HCT116 (cell line): ENCODE measurements around the gene ATXN7L3B. TPM values are rescaled to one million over a fixed set of nuclear protein-coding genes. Genes with fewer than 3 reads are reported as not detected.

Source experiments
- ATAC-seq: fragments of 200-7000 bp; cut with Tn5 transposase; 2 replicates; pipeline ENCODE4 v1.9.1; 2020; ENCODE audit warnings: mild to moderate bottlenecking, moderate library complexity
- BruUV-seq: library from RNA; stranded (reverse); fragments of 400-500 nt; replicated peaks from 2 replicates; lab custom pipeline; 2021; lab: Mats Ljungman, UMichigan
- CTCF ChIA-PET: fragments of 300-600 bp; sonication (Branson Sonifier 250); formaldehyde crosslinking; loops from one replicate; lab custom pipeline; 2021; ENCODE audit warnings: antibody characterized with exemption; lab: Charles Lee
- POLR2A ChIA-PET: fragments of 300-600, 350-600 bp; sonication (Branson Sonifier 250); formaldehyde crosslinking; loops from one replicate; lab custom pipeline; 2021; ENCODE audit warnings: antibody characterized with exemption; lab: Charles Lee
- RAD21 ChIA-PET, 2 experiments: fragments of 300-600 bp; sonication (Branson Sonifier 250); formaldehyde crosslinking; loops; one replicate each; lab custom pipeline; 2023; ENCODE audit warnings: low total read pairs in 2 of 2; ENCODE audit not compliant: uncharacterized antibody in 2 of 2, unreplicated experiment in 2 of 2, low non-redundant PET in 1 of 2; lab: Charles Lee
- DNase-seq: peaks from one replicate; pipeline ENCODE4 v3.0.0-alpha.2; 2010; ENCODE audit warnings: low read depth, low spot score
- H2AFZ ChIP-seq: fragments of 200-600 bp; shearing (Covaris generic), sonication (generic); 2 replicates; pipeline ENCODE4 v1.6.1; 2017; ENCODE audit warnings: low read depth, mixed run types, mixed read lengths, antibody characterized with exemption, low read length; ENCODE audit not compliant: poor library complexity, severe bottlenecking
- H3K27ac ChIP-seq: 2 replicates; pipeline ENCODE4 v1.5.1; 2012; ENCODE audit warnings: low read depth, low read length
- H3K27me3 ChIP-seq: fragments of 200-600 bp; sonication (generic); 2 replicates; pipeline ENCODE4 v1.6.1; 2016; ENCODE audit warnings: mixed run types, low read length, mixed read lengths; ENCODE audit not compliant: insufficient read depth
- H3K36me3 ChIP-seq, 2 experiments: fragments of 200-500 bp in 1 of 2; fragments of 200-600 bp in 1 of 2; sonication (Bioruptor generic) in 1 of 2; sonication (generic) in 1 of 2; 2 replicates each; pipeline versions ENCODE4 v1.5.1 to v1.6.1; 2014 to 2016; ENCODE audit warnings: low read length in 2 of 2, inconsistent platforms in 1 of 2, mixed read lengths in 1 of 2, mixed run types in 1 of 2; ENCODE audit not compliant: insufficient read depth in 2 of 2, control insufficient read depth in 1 of 2
- H3K4me1 ChIP-seq, 2 experiments: fragments of 200-600 bp in 1 of 2; sonication (generic) in 1 of 2; 2 replicates each; pipeline versions ENCODE4 v1.5.1 to v1.6.1; 2012 to 2017; ENCODE audit warnings: low read length in 2 of 2, inconsistent platforms in 1 of 2, mild to moderate bottlenecking in 1 of 2, mixed read lengths in 1 of 2, mixed run types in 1 of 2, moderate library complexity in 1 of 2; ENCODE audit not compliant: insufficient read depth in 2 of 2, control insufficient read depth in 1 of 2
- H3K4me2 ChIP-seq: fragments of 200-600 bp; sonication (generic); 2 replicates; pipeline ENCODE4 v1.6.1; 2017; ENCODE audit warnings: mixed run types, low read length, mixed read lengths
- H3K4me3 ChIP-seq, 2 experiments: fragments of 200-600 bp in 1 of 2; sonication (generic) in 1 of 2; replicated peaks in 1 of 2; 2 replicates each; pipeline ENCODE4 v1.5.1; 2011 to 2016; ENCODE audit warnings: low read length in 2 of 2, control low read depth in 1 of 2, low read depth in 1 of 2, mild to moderate bottlenecking in 1 of 2, mixed read lengths in 1 of 2, mixed run types in 1 of 2
- H3K79me2 ChIP-seq: fragments of 200-600 bp; sonication (generic); 2 replicates; pipeline ENCODE4 v1.6.1; 2017; ENCODE audit warnings: mild to moderate bottlenecking, mixed run types, low read length, moderate library complexity, mixed read lengths; ENCODE audit not compliant: insufficient read depth
- H3K9ac ChIP-seq: fragments of 200-600 bp; sonication (generic); 2 replicates; pipeline ENCODE4 v1.6.1; 2016; ENCODE audit warnings: low read length, mixed read lengths
- H3K9me2 ChIP-seq: fragments of 200-600 bp; sonication (generic), shearing (Covaris generic); 2 replicates; pipeline ENCODE4 v1.6.1; 2017; ENCODE audit warnings: mixed run types, mild to moderate bottlenecking, moderate library complexity; ENCODE audit not compliant: insufficient read depth
- H3K9me3 ChIP-seq, 2 experiments: fragments of 200-500 bp in 1 of 2; fragments of 200-600 bp in 1 of 2; sonication (Bioruptor generic) in 1 of 2; sonication (generic) in 1 of 2; 2 replicates each; pipeline ENCODE4 v1.6.1; 2014 to 2017; ENCODE audit warnings: low read length in 2 of 2, mixed read lengths in 2 of 2, inconsistent platforms in 1 of 2, low read depth in 1 of 2, mild to moderate bottlenecking in 1 of 2, mixed run types in 1 of 2, moderate library complexity in 1 of 2; ENCODE audit not compliant: control insufficient read depth in 1 of 2, insufficient read depth in 1 of 2
- H4K20me1 ChIP-seq: fragments of 200-600 bp; sonication (generic), shearing (Covaris generic); 2 replicates; pipeline ENCODE4 v1.6.1; 2017; ENCODE audit warnings: mixed run types, mild to moderate bottlenecking, moderate library complexity; ENCODE audit not compliant: insufficient read depth
- ATF3 ChIP-seq: IDR thresholded peaks from 2 replicates; pipeline ENCODE4 v1.6.1; 2012
- EGR1 ChIP-seq: IDR thresholded peaks from 2 replicates; pipeline ENCODE4 v1.6.1; 2012; ENCODE audit warnings: low read depth
- ELF1 ChIP-seq: IDR thresholded peaks from 2 replicates; pipeline ENCODE4 v1.6.1; 2012; ENCODE audit warnings: low read depth, borderline replicate concordance
- EZH2 ChIP-seq: fragments of 200-600 bp; sonication (generic); IDR thresholded peaks from 2 replicates; pipeline ENCODE4 v1.6.1; 2017; ENCODE audit warnings: antibody characterized with exemption, mixed run types
- JUND ChIP-seq: IDR thresholded peaks from 2 replicates; pipeline ENCODE4 v1.6.1; 2012
- MAX ChIP-seq: IDR thresholded peaks from 2 replicates; pipeline ENCODE4 v1.6.1; 2012
- RAD21 ChIP-seq: IDR thresholded peaks from 2 replicates; pipeline ENCODE4 v1.6.1; 2012; ENCODE audit warnings: low read depth, mild to moderate bottlenecking
- REST ChIP-seq: IDR thresholded peaks from 2 replicates; pipeline ENCODE4 v1.6.1; 2012; ENCODE audit warnings: low read depth
- SP1 ChIP-seq: IDR thresholded peaks from 2 replicates; pipeline ENCODE4 v1.6.1; 2012; ENCODE audit warnings: low read depth
- SRF ChIP-seq: IDR thresholded peaks from 2 replicates; pipeline ENCODE4 v1.6.1; 2012; ENCODE audit warnings: low read depth
- TCF7L2 ChIP-seq: IDR thresholded peaks from 2 replicates; pipeline ENCODE4 v1.7.0; 2011; ENCODE audit warnings: borderline replicate concordance, inconsistent platforms; ENCODE audit not compliant: insufficient read depth, insufficient read length; ENCODE audit errors: extremely low read depth
- YY1 ChIP-seq: IDR thresholded peaks from 2 replicates; pipeline ENCODE4 v1.6.1; 2011; ENCODE audit warnings: low read length, low read depth, moderate library complexity, mild to moderate bottlenecking; ENCODE audit not compliant: insufficient replicate concordance; ENCODE audit errors: extremely low read depth
- ZBTB33 ChIP-seq: IDR thresholded peaks from 2 replicates; pipeline ENCODE4 v1.6.1; 2011; ENCODE audit warnings: mild to moderate bottlenecking, low read length, moderate library complexity; ENCODE audit not compliant: insufficient replicate concordance; ENCODE audit errors: extremely low read depth
- ZNF274 ChIP-seq: fragments of 200-500 bp; sonication (Bioruptor generic); IDR thresholded peaks from 2 replicates; pipeline ENCODE4 v1.6.1; 2014; ENCODE audit warnings: mild to moderate bottlenecking, low read depth, low read length, inconsistent platforms
- intact Hi-C: fragments of 100-400 bp; cut with micrococcal nuclease; formaldehyde crosslinking; loops from 2 replicates; pipeline ENCODE4 v1.10.0; 2022
- total RNA-seq: library from RNA; stranded (reverse); gene quantifications from one replicate; pipeline ENCODE4 v1.2.1, GENCODE V29; 2021; ENCODE audit not compliant: unreplicated experiment

The ATXN7L3B gene
- total RNA-seq, 1 experiment from 2014 or later, result 28.1 TPM

- TF ChIP-seq JUND (no peak), ZNF274 (no peak), SP1 (no peak)
- TF ChIP-seq, all 23 proteins: peak for 0
- Histone ChIP-seq H3K9me3 (no peaks in the 10 kb centered on the region), H2AFZ (no peak overlapping the region), H3K36me3 (no peaks in the 10 kb centered on the region), H3K4me1 (0 out of 4 replicates have a peak, but pooled peaks cover 0 to 2% of the 10 kb centered on the region in 2 experiments), H3K27ac (no peak overlapping the region), H3K4me2 (no peak overlapping the region), H3K9ac (no peak overlapping the region), H4K20me1 (no peaks in the 10 kb centered on the region), H3K4me3 (no peak overlapping the region), H3K79me2 (no peaks in the 10 kb centered on the region), H3K27me3 (no peaks in the 10 kb centered on the region), H3K9me2 (no peaks in the 10 kb centered on the region; the same call in 1 of the 2 replicates)
- no TSS peak for BruUV-seq
- POLR2A ChIA-PET, result no interaction called here
- ATAC-seq, result no peak
- CTCF ChIA-PET, result no interaction called here
- RAD21 ChIA-PET, result no interaction called here
- no peak for DNase-seq
- intact Hi-C loops, result no loop called here
These were observed 40.9 kb downstream of the ATXN7L3B start for GRCh38 chr12:74578486-74578885.

- H3K9me2 ChIP-seq, result no peaks in the 10 kb centered on the region; the same call in 1 of the 2 replicates
- no peaks in the 10 kb centered on the region for H4K20me1 ChIP-seq
- no peak overlapping the region for H2AFZ ChIP-seq
- intact Hi-C loops, result no loop called here
- H3K9ac ChIP-seq, result no peak overlapping the region
- TF ChIP-seq MAX (no peak), SRF (no peak), YY1 (no peak), ELF1 (no peak), ATF3 (no peak), SP1 (no peak), JUND (no peak), EGR1 (no peak), REST (no peak), RAD21 (no peak), TCF7L2 (no peak), ZBTB33 (no peak), EZH2 (no peak)
- 0 out of 4 replicates have a peak, but pooled peaks cover 0 to 2% of the 10 kb centered on the region in 2 experiments for H3K4me1 ChIP-seq
- H3K79me2 ChIP-seq, result no peaks in the 10 kb centered on the region
- ATAC-seq (no peak), DNase-seq (no peak)
- H3K36me3 ChIP-seq, result no peaks in the 10 kb centered on the region
- H3K27ac ChIP-seq, result no peak overlapping the region
- H3K27me3 ChIP-seq, result no peaks in the 10 kb centered on the region
- ChIA-PET POLR2A (no interaction called here), CTCF (no interaction called here), RAD21 (no interaction called here)
- H3K9me3 ChIP-seq, result no peaks in the 10 kb centered on the region
- no TSS peak for BruUV-seq
- H3K4me2 ChIP-seq, result no peak overlapping the region
- H3K4me3 ChIP-seq, result no peak overlapping the region
These were observed 41.8 kb downstream of the ATXN7L3B start for GRCh38 chr12:74579446-74579845.
